Head of caudate nucleus (tissue), 42 donors: ENCODE measurements around the gene FDXACB1.
A peak's percentile ranks its signal among the peaks of the same experiment; 100 is the strongest.

ENCODE experiments used
- DNase-seq, 42 donors: peaks; one replicate each; pipeline versions ENCODE4 v3.0.0 to v3.0.0-alpha.2; 2020 to 2021; ENCODE audit warnings: mixed read lengths in 7 of 42
- intact Hi-C: fragments of 100-400 bp; cut with DNase I; formaldehyde crosslinking; loops from one replicate; pipeline ENCODE4 v1.15.0; 2022

FDXACB1 gene, protein sequence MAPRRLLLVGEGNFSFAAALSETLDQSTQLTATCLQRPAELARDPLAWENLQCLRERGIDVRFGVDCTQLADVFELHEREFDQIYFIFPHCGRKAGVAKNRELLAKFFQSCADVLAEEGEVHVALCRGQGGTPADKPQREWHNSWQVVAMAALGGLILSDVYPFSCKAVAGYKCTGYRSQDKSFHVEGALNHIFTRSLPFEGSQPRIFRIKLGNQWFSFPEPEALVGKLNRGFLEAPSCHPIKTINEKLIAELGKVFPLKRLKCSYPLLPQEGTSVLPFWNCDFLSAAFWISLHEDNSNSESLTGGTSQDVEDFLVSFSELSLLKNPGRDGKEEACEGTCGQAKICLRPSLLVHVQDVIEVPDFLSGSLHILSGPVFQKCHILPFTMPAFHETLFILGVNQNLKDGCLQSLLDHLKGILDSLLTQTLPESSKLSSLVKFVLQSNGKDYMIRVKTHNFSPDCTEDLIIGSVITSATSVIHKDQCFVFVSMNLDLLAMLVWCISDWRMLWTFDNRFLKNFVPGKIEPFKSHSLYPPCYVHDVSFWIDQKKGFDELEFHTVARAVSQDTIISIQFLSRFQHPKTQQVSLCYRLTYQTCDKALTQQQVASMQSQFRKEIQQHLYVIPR

DNA sequence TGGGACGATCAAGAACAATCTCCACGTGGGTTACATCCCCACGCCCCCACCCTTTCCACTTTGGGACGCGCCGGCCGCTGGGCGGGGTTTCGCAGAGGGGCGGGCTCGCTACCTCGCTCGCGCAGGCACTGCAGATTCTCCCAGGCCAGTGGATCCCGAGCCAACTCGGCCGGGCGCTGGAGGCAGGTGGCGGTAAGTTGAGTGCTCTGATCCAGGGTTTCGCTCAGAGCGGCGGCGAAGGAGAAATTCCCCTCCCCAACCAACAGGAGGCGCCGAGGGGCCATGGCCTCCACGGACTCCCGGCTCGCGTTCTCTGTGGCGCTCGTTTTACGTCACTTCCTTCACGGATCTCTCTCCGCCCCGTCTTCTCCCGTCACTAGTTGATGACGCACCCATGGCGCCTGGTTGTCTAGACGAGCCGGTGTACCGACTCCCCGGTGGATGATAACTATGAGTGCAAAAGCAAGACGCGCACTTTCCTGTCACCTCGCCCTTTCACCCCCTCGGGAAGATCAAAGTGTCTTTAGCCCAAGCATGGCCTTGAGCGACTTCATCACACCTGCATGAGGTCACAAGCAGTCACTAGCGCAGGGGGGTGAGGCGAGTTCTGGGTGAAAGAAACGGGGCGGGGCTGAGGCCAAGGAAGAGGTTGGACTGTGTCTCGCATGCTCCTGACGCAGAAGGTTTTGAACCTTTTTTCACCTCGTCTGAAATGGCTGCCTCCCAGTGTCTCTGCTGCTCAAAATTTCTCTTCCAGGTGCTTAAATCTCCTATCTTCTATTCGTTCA lies at the start of gene FDXACB1, which contains the start of gene CFAP68:
Gene FDXACB1 (minus strand): TSS at position 317 of the 788 bp plus-strand sequence. CDS start 33 bp downstream, at position 284.
Gene CFAP68 (plus strand): TSS at position 693 of the 788 bp plus-strand sequence. CDS start 20 bp downstream, at position 713.
- DNase-seq, result peak; percentile 94 to 99 (median 98)
- intact Hi-C loops, result loop anchor here (5.0 to 10.0 kb wide), 3 partner anchors 48 to 206 kb away; partner anchors contain the start of genes SDHD and TIMM8B

DNA sequence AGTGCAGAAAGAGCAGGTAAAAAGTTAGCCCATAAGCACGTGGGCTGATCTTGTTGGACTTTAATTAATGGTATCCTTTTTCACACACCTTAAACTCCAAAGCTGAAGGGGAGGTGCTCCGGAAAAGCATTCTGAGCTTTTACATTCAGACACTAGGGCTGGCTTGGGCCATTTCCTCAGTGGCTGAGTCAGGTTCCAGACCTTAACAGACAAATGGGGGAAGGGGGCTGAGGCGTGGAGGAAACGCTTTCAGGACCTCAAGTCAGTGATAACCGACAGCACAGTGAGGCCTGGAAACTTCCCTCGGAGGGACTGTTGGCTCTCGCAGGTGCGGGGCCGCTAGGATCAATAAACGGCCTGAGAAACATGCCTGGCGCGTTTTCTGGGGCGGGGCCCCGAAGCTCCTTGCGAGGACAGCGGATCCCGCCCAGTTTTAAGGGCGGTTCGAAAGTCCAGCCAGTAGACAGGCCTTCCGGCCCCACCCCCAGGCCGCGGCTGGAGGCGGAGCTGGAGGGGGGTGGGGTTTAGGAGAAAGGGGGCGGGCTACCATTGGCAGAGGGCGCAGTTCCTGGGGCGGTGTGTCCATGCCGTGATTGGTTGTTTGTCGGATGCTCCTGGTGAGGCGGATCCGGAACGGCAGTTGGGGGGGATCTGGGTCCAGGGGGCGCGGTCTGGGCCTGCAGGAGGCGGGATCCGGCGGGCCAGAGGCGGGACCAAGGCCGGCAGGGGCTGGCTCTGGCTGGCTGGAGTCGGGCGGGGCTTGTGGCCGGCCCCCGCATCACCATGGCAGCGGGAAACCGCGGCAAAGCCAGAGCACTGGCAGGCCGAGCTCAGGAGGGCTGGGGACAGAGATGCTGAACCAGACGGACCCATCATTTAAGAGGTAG lies 47.8 kb upstream of the FDXACB1 start:
- intact Hi-C loops, result loop anchor here (5.0 kb wide), 1 partner anchor 49 kb away; the partner anchor contains the start of genes CFAP68 and FDXACB1
- peak; percentile 91 to 99 (median 98) for DNase-seq

DNA sequence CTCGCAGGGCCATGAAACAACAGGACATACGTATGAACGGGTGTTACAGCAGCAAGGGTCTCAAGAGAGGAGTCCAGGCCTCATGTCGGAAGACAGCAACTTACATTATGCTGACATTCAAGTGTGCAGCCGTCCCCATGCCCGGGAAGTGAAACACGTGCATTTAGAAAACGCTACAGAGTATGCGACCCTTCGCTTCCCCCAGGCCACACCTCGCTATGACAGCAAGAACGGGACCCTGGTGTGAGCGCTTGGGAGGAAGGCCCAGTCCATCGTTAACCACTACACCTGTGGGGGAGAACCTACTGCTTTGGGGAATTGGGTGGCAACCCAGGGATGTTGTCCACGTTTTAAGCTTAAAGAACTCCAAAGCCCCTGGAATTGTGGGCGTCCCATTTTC lies 47.0 kb upstream of the FDXACB1 start:
- no peak for DNase-seq
- intact Hi-C loops, result loop anchor here (5.0 kb wide), 1 partner anchor 49 kb away; the partner anchor contains the start of genes CFAP68 and FDXACB1

DNA sequence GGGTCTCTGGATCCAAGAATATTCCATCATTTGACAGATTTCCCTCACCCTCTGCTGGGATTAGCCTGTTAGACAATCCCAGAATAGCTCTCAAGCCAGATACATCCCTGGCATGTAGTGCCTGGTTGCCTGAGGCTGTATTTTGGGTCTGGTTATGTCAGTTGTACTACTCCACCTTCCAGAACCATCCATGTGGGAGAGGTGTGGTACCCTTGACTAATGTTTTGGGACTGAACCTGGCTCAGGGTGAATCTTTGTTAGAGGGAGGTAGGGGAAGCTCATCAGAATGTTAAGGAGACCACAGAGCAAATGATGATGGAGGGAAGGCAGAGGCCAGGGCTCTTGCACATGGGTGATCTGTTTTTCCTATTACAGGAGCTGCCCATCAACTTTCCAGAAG lies 45.0 kb upstream of the FDXACB1 start:
- DNase-seq, result peak in 1 of 42 donors; percentile 30
- intact Hi-C loops, result no loop called here

DNA sequence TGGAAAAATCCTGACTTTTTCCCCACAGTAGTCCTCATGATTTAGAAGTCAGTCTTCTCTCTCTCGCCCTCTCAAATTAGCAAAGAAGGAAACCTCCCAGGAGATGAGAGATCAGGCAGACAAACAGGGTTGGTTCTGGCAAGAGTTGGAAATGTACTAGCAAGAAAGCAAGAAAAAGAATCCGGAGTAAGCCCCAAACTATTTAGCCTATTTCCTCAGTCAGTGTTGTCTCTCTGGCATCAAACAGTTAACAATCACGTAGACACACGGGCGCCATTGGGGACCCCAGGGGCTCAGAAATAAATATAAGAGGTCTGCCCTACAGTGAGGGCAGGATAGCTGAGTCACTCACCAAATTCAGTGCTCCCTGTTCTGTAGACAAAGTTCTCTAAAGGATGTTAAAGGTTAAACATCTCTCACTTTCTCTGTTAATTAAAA lies 44.4 kb upstream of the FDXACB1 start:
- intact Hi-C loops, result no loop called here

DNA sequence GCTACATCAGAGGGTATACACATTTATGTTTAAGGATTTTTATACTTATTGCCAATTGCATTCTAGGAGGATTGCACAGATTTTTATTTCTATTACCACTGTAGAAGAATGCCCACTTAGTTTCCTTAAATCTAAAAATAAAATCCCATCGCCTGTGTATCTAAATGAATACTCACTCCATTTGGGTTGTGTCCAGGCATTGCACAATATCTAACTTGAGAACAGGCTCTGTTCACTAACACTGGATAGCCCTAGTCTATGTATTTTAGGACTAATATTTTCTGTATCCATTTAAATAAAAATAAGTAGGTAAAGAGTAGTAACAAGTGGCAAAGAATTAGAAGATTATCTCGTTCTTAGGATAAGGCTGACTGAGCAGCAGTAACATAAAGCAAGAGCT lies 43.8 kb upstream of the FDXACB1 start:
- peak in 3 of 42 donors; percentile 44 to 61 (median 49) for DNase-seq
- intact Hi-C loops, result no loop called here

More for the DNA sequence above, 44.4 kb upstream of the FDXACB1 start:
- no peak for DNase-seq

DNA sequence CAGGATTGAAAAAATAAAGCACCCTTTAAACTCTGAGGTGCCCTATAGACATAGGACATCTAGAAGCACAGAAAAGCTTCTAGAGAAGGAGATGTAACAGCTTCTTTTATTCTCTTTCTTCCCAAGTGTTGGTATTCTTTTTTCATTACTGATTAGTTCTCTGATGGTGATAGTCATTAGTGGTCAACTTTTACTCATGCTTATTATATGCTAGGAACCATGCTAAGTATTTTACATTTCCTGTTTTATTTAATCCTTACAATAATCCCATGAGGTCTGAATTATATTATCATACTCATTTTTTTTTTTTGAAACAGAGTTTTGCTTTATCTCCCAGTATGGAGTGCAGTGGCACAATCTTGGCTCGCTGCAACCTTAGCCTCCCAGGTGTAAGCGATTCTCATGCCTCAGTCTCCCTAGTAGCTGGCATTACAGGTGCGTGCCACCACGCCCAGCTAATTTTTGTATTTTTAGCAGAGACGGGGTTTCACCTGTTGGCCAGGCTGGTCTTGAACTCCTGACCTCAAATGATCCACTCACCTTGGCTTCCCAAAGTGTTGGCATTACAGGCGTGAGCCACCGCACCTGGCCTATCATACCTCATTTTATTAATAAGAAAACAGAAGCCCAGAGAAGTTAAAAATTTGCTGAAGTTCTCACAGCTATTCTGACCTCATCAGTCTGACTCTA lies 42.7 kb upstream of the FDXACB1 start:
- intact Hi-C loops, result no loop called here
- DNase-seq, result no peak

DNA sequence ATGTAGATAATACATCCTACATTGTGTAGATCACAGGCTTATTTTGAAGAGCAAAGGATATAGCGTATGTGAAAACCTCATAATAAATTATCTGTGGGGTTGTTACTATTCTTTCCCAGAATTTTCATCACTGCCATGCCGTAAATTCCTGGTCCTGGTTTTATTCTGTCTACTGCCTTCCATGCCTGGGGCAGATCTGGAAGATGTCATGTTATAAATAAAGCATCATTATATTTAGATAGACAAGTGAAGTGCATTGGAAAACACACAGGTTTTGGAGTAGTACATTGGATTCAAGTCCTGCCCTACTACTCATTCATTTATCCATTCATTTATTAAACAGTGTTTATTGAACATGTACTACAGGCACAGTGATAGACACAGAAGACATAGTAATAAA lies 41.9 kb upstream of the FDXACB1 start:
- intact Hi-C loops, result no loop called here
- DNase-seq, result no peak

DNA sequence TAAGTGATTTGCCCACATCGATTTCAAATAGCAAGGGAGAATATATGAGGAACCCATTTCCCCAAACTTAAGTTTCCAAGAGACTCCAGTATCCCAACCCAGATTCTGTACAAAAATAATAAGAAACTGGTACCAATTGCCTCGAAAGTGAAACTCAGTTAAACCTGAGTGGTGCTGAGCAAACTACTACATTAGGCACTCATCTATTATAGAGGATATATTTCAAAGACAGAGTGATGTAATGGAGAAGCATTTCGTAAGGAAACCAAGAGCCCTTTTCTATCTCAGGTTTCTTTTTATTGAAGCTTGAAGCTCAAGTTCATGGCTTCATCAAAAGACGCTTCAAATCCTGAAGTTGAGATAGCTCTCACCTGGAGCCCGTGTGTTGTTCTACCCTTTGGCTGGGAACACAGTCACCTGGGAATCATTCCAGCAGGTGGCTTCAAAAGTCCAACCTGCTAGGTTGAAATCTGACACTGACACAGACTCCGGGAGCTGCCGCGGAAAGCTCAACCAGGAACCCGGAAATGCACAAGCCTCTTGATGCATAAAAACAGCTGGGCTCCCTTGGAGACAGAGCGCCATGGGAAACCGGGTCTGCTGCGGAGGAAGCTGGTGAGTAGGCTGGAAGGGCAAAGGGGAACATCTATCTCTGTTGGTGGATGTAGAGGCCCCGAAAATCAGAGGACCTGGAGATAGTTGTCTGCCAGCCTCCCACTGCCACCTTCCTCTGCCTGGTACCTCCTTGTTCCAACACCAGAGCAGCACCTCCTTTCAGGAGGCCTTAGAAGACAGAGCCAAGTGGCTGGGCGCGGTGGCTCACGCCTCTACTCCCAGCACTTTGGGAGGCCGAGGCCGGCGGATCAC lies 39.7 kb upstream of the FDXACB1 start, which contains the start of gene C11orf52:
Gene C11orf52 (plus strand): TSS at position 524 of the 867 bp plus-strand sequence. CDS start 60 bp downstream, at position 584.
- peak in 1 of 42 donors; percentile 37 for DNase-seq
- intact Hi-C loops, result no loop called here

DNA sequence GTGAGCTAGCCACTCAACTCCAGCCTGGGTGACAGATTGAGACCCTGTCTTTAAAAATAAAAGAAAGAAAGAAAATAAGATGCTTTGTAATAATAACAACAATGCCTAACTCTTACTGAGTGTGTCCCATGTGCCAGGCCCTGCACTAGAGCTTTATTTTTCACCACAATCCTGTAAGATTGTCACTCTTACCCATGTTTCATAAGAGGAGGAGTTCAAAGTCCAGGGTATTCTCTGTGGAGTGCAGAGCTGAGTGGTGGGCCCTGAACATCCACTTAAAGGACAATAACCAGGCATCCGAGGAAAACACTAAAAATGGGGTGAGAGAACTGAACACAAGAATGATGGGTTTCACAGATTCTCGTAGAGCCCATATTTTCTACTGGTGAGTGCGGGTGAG lies 38.8 kb upstream of the FDXACB1 start:
- intact Hi-C loops, result no loop called here
- DNase-seq, result no peak

DNA sequence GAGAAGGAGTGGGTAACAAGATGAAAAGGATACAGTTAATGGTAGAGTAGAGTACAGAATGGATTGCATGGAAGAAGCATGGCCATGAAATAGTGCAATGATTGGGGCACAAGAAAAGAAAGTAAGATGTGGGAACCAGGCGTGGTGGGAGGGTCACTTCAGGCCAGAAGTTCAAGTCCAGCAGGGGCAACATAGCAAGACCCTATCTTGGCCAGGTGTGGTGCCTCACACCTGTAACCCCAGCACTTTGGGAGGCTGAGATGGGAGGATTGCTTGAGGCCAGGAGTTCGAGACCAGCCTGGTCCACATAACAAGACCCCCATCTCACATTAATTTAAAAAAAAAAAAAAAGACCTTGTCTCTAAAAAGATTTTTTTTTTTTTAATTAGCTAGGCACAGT lies 38.3 kb upstream of the FDXACB1 start:
- intact Hi-C loops, result no loop called here
- DNase-seq, result no peak

DNA sequence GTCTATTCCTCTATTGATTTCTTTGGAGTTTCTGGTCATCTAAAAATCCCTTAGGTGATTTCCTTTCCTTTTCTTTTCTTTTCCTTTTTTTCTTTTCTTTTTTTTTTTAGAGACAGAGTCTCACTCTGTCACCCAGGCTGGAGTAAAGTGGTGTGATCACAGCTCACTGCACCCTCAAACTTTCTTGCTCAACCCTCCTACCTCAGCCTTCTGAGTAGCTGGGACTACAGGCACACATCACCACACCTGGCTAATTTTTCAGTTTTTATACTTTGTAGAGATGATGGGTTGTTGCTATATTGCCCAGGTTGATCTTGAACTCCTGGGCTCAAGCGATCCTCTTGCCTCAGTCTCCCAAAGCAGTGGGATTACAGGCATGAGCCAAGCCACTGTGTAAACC lies 37.8 kb upstream of the FDXACB1 start:
- intact Hi-C loops, result no loop called here
- DNase-seq, result no peak

DNA sequence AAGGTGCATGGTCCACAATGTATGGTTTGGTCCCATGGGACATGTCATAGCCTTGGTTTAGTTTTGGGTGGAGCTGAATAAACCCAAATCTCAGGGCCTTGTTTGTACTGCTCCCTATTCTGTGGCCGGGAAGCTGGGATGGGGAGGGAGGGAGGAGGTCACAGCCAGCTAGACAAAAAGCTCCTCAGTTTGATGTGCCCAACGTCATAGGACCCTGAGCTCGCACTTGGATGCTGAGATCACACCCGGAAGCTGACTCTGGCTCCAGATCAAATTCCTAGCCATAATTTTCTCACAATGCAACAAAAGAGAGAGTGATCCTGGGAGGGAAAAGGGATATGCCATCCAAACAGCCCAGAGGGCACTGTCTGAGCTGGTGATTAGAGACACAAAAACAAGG lies 35.0 kb upstream of the FDXACB1 start:
- DNase-seq, result peak in 41 of 42 donors; percentile 31 to 95 (median 81)
- intact Hi-C loops, result loop anchor here (5.0 kb wide), 1 partner anchor 68 kb away; no protein-coding TSS in a partner anchor

DNA sequence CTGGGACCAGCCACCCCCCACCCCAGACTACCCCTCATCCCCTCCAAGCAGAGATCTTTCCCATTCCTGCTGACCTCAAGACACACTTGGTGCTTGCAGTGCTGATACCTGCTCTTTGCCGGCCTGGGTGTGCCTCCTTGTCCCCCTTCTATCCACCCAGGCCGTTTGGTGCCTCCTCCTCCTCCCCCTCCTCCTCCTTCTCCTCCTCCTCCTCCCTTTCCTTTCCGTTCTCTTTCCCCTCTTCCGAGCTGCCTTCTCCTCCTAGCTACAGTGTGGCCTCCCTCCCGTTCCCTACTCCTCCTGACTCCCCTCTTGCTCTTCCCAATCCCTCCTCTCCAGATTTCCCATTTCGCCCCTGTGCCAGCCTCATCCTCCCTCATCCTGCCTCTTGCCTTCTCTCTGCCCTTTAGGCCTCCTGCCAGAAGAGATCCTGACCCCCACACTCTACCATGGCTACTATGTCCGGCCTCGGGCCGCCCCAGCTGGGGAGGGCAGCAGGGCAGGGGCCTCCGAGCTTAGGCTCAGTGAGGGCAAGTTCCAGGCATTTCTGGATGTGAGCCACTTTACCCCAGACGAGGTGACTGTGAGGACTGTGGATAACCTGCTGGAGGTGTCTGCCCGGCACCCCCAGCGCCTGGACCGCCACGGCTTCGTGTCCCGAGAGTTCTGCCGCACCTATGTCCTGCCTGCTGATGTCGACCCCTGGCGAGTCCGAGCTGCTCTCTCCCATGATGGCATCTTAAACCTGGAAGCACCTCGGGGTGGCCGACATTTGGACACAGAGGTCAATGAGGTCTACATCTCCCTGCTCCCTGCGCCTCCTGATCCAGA lies 34.3 kb upstream of the FDXACB1 start:
- peak in 17 of 42 donors; percentile 19 to 70 (median 42) for DNase-seq

DNA sequence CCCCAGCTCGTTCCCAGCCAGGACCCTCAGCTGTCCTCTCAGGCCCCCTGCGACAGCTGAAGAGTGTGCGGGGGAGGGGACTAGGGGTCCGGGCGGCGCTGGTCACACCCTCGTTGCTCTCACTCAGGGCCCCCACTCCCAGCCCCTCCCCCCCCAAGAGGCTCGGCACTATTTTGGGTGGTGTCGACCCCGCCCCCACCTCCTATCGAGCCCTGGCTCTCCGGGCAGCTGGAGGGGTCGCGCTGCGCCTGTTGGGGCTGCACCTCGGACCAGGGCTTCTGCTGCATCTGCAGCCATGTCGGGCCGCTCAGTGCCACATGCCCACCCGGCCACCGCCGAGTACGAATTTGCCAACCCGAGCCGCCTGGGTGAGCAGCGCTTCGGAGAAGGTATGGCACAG lies 33.6 kb upstream of the FDXACB1 start, which contains the start of gene HSPB2:
Gene HSPB2 (plus strand): TSS at position 200 of the 400 bp plus-strand sequence. CDS start 96 bp downstream, at position 296.
- intact Hi-C loops, result loop anchor here (5.0 kb wide), 1 partner anchor 70 kb away; no protein-coding TSS in a partner anchor
- DNase-seq, result peak in 22 of 42 donors; percentile 18 to 68 (median 34)

More for the DNA sequence above, 34.3 kb upstream of the FDXACB1 start:
- intact Hi-C loops, result loop anchor here (5.0 kb wide), 1 partner anchor 69 kb away; no protein-coding TSS in a partner anchor
